Measurements from ENCODE around the gene UCN. TPM values are rescaled to one million over a fixed set of nuclear protein-coding genes. Genes with fewer than 3 reads are reported as not detected.

UCN gene, protein sequence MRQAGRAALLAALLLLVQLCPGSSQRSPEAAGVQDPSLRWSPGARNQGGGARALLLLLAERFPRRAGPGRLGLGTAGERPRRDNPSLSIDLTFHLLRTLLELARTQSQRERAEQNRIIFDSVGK
- 0.46 TPM in 1 of 2 replicates, not detected in the other for total RNA-seq

DNA sequence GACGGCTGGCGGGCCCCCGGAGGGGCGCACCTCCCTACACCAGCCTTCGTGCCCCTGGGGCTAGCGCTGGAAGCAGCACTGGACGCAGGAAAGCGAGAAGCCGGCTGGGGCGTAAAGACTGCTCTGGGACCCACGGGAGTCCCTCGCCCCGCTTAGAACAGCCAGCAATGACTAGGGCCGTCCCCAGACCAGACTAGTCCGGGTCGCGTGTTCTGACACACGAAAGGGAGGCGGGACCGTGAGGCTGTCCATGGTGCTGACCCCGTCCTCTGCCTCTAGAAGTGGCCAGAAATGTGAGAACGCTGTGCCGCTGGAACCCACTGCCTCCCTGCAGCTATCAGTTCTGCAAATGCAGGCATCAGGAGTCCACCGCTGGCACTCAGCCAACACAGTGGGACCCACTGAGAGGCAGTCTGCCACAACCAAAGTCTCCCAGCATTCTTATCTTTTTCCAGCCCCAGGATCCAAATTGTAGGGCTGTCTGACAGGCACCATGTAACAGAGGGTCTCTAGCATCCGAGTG is at the start of gene UCN:
TSS of gene UCN (minus strand) at position 87 of the 523 bp plus-strand sequence. CDS start 550 bp downstream, outside the sequence.

DNA sequence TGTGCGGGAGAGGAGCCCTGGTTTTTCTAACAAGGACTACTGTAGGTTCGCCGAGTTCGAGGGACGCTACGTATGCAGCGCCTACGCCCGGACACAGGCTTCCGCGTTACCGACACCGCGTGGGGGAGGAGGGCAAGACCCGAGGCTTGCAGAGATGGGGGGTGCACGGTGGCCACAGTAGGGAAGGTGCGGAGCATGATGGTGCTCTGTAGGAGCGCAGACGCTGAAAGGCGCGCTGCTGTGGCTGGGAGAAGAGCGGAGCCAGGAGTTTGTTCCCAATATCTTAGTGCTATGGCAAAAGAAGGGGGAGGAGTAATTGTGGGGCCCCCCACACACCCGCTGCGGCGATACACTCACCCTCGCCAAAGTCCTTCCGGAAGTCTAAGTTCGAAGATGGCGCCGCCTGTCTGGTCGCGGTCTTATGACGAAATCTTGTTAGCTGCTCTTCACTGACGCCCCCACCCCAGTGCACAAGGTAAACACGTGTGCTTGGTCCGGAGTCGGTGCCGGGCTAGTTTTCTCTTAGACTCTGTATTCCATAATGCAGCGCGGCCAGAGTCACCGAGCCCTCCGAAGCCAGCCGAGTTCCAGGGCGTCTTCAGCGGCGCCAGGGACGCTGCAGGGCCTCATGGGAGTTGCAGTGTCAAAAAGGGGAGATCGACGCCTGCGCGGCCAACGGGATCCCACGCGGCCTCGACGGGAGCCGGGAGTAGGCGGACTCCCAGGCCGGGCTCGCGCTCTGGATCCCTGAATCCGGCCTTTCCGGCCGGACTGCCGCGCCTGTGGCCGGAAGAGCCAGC is 48.3 kb upstream of the UCN start, which contains the start of gene GTF3C2:
TSS of gene GTF3C2 (minus strand) at position 383 of the 800 bp plus-strand sequence. CDS start 13,210 bp downstream, outside the sequence.

DNA sequence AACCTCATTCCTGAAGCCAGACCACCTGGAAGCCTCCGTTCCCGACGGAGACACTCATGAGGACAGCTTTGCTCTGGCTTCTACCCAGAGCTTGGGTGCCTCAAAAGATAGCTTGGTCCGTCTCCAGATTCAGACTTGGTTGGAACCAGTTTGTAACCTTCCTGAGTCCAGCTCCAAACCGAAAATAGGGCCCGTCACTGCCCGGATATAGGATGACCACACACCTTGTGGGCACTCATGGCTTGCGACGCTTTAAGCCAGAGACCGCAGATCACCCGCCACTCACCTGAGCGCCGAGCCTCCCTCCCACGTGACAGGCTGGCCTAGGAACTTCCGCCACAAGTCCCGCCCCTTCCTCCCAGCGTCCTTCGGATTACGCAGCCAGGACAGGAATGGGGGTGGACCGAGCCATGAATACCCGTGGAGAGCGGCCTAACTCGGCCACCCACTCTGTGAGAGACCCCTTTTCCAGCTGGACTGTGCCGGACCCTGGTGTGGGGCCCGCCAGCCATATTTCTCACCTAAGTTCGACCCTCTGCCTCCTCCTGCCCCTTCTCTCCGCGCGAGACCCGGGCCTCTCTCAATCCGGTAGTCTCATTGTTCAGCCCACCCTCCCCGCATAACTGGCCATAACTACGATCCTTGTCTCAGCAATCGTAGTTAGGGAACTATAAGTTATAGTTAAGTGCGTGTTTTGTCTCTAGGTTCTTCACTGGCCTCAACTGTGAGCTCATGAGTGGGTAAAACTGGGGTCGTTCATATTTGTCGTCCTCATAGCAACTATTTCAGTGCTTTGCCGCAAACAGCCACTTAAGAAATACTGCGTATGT is 14.7 kb upstream of the UCN start, which contains the start of gene MPV17:
TSS of gene MPV17 (minus strand) at position 332 of the 830 bp plus-strand sequence. CDS start 580 bp downstream, outside the sequence.

DNA sequence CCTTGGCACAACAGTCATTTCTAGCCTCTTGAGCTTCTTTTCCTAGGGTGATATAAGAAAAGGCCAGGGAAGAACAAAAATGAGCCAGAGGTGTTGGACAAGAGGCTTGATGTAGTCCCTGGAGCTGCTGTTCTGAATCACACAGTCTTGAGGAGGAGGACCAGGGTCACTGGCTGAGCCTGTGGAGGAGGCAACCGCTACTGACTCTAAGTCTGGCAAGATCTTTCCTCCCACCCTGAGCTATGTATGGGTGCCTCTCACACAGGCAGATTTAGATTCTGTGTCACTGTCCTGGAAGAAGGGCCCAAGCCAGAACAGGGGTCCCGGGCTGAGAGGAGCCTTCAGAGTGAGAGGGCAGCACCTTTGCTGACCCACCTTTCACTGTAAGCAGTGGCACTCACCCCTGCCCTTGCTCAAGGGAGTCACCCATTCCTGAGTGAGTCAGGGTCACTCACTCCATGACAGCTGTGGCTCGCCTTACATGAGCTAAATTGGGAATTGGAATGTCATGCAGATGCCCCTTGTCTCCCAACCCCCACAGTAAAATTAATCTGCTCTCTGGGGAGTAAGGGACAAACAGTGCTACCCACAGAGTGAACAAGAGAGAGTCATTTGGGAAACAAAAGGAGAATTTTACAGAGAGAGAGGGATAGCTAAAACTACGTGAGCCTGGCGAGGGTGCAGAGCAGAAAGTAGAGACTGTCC is 26.2 kb downstream of the UCN start, which contains the start of gene TRIM54:
TSS of gene TRIM54 (plus strand) at position 575 of the 705 bp plus-strand sequence. CDS start 303 bp downstream, outside the sequence.

DNA sequence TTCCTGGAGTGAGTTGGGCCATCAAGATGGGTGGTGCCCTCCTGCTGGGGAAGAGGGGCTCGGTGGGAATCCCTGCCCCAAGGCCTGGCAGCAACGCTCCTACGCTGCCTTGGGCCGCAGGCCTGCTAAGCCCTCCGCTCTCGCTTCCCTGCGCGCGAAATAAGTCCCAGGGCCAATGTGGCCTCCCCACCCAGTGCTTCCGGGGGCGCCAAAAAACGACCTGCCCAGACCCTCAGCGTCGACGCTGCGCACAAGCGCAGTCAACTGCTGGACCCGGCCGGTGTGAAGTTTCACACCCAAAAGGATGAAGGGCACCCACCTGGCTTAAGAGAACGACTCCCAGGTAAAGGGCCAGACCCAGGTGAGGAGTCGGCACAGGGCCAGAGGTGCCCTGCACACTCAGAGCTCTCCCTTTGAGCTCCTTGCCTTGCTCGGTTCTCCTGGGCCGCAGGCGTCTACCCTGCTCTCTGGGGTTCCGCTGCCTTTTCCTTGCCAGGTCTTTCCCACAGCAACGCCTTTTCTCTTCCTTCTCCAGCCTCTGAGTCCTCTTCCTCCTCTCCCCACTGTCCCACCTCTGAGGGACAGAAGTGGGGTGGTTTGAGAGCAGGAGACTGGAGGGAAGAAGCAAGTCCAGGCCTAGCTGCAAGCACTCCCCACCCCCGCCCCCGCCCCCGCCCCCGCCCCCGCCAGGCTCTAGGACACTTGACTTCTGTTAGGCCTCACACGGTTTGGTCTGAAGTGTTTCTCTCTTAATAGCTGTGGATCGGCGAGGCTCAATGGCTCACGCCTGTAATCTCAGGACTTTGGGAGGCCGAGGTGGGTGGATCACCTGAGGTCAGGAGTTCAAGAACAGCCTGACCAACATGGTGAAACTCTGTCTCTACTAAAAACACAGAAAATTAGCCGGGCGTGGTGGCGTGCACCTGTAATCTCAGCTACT is 32.8 kb downstream of the UCN start, which contains the start of gene DNAJC5G:
TSS of gene DNAJC5G (plus strand) at position 223 of the 940 bp plus-strand sequence. CDS start 1,296 bp downstream, outside the sequence.

DNA sequence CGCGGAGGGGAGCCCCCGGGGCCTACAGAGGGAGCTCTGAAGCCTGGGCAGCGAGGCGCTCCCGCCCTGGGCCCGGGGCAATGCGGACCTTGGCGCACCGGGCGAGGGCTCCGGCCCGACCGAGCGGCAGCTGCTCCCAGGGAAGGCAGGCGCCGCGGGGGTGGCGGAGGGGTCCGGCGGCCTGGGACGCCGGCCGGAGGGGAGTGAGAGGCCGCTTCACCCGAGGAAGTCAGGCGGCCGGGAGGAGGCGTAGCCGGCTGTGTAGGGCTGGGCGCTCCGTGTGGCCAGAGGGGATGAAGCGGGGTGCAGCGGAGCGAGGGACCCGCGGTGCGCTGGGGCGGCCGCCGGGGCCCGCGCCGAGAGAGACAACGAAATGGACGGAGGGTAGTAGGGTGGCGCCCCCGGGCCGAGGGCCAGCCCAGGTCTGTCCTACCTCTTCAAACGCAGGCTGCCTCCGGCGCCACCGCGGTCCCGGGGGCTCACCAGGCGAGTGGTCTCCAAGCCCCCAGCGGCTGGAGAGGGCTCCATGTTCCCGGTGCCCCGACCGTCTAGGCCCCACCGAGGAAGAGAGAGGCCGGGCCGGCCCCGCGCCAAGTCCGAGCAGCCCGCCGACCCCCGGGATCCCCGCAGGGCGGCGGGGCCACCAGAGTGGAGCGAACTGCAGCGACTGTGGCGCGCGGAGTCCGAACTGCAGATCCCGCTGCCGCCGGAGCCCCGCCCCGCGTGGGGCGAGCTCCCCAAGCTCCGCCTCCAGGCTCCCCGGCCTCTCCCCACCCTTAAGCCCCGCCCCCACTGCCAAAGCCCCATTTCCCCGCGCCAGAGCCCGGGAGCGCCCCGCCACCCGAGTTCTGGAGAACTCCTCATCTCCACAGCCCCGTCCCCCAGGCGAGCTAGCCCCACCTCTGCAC is 45.6 kb downstream of the UCN start, which contains the start of gene SLC30A3:
TSS of gene SLC30A3 (minus strand) at position 669 of the 908 bp plus-strand sequence. CDS start at position 528, 141 bp downstream.

Other genes starting within 250 kb of the UCN start
- 429 and 623 TPM in 2 replicates for gene OST4, start 236.8 kb downstream of the UCN start, total RNA-seq
- 1.9 and 6.1 TPM in 2 replicates for gene EMILIN1, start 229.8 kb downstream of the UCN start, total RNA-seq
- gene KHK, start 221.7 kb downstream of the UCN start, total RNA-seq = 1.3 and 5.2 TPM in 2 replicates
- gene CGREF1, start 189.3 kb downstream of the UCN start, total RNA-seq = 3.6 and 4.7 TPM in 2 replicates
- gene ABHD1, start 184.6 kb downstream of the UCN start, total RNA-seq = not detected in 2 replicates
- gene PREB, start 173.8 kb downstream of the UCN start, total RNA-seq = 44.2 and 44.5 TPM in 2 replicates
- gene PRR30, start 169.0 kb downstream of the UCN start, total RNA-seq = not detected in 2 replicates
- gene TCF23, start 159.4 kb downstream of the UCN start, total RNA-seq = not detected in 2 replicates
- 137 and 156 TPM in 2 replicates for gene ATRAID, start 96.4 kb downstream of the UCN start, total RNA-seq
- gene SLC5A6, start 96.2 kb downstream of the UCN start, total RNA-seq = 35.4 and 43.8 TPM in 2 replicates
- gene CAD, start 91.1 kb downstream of the UCN start, total RNA-seq = 27.2 and 31.5 TPM in 2 replicates
- gene SLC30A3, start 45.4 kb downstream of the UCN start, total RNA-seq = 0.32 TPM in 1 of 2 replicates, not detected in the other
- gene DNAJC5G, start 33.0 kb downstream of the UCN start, total RNA-seq = not detected in 2 replicates
- under 0.01 TPM in 1 of 2 replicates, not detected in the other for gene TRIM54, start 26.0 kb downstream of the UCN start, total RNA-seq
- gene MPV17, start 14.7 kb upstream of the UCN start, total RNA-seq = 37.7 and 61.9 TPM in 2 replicates
- gene GTF3C2, start 48.3 kb upstream of the UCN start, total RNA-seq = 20.4 and 27.3 TPM in 2 replicates
- gene EIF2B4, start 61.9 kb upstream of the UCN start, total RNA-seq = 29.6 and 35.9 TPM in 2 replicates
- 136 and 162 TPM in 2 replicates for gene SNX17, start 62.2 kb upstream of the UCN start, total RNA-seq
- 5.8 and 7.8 TPM in 2 replicates for gene ZNF513, start 72.3 kb upstream of the UCN start, total RNA-seq
- gene PPM1G, start 101.1 kb upstream of the UCN start, total RNA-seq = 131 and 148 TPM in 2 replicates
- gene NRBP1, start 120.2 kb upstream of the UCN start, total RNA-seq = 104 and 129 TPM in 2 replicates
- gene KRTCAP3, start 133.9 kb upstream of the UCN start, total RNA-seq = not detected in 2 replicates
- 19.8 and 28.6 TPM in 2 replicates for gene IFT172, start 181.3 kb upstream of the UCN start, total RNA-seq
- 19.5 and 36.1 TPM in 2 replicates for gene FNDC4, start 186.8 kb upstream of the UCN start, total RNA-seq
- 3.2 and 8.8 TPM in 2 replicates for gene GCKR, start 188.4 kb upstream of the UCN start, total RNA-seq